Upper lobe of left lung (tissue), 4 donors: ENCODE data around the gene RPL37A.

Experiments used
- POLR2A ChIP-seq, 4 donors: fragments of 450-650 bp; IDR thresholded peaks; one replicate each; pipeline ENCODE4 v1.5.1; 2016 to 2017; ENCODE audit warnings: antibody characterized with exemption in 4 of 4, mild to moderate bottlenecking in 2 of 4
- POLR2AphosphoS5 ChIP-seq, 2 donors: sonication (generic); formaldehyde crosslinking; IDR thresholded peaks; one replicate each; pipeline ENCODE4 v1.5.1; 2017; ENCODE audit warnings: antibody characterized with exemption in 2 of 2
- TF ChIP-seq, protein P1 (sequence below), 6 experiments: fragments of 450-650 bp in 4 of 6; fragments of 200-600 bp in 2 of 6; sonication (generic) in 2 of 6; IDR thresholded peaks; one replicate each; pipeline ENCODE4 v1.5.1; 2016 to 2019; ENCODE audit warnings: antibody characterized with exemption in 6 of 6

DNA sequence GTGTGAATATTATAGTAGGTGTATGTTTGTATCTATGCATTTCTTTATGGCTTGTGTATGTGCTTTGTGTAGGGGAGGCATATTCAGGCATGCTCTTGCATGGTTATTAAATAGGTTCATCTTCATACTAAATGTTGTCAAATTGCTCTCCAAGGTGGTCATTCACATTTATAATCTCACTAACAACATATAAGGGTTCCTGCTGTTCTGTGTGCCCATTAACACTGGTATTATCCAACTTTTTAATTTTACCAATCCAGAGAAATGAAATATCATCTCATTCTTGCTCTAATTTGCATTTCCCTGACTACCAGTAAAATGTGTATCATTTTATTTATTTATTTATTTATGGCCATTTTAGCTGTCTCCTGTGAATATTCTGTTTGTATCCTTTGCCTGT, 29.0 kb upstream of the RPL37A start:
- TF ChIP-seq, protein P1, sequence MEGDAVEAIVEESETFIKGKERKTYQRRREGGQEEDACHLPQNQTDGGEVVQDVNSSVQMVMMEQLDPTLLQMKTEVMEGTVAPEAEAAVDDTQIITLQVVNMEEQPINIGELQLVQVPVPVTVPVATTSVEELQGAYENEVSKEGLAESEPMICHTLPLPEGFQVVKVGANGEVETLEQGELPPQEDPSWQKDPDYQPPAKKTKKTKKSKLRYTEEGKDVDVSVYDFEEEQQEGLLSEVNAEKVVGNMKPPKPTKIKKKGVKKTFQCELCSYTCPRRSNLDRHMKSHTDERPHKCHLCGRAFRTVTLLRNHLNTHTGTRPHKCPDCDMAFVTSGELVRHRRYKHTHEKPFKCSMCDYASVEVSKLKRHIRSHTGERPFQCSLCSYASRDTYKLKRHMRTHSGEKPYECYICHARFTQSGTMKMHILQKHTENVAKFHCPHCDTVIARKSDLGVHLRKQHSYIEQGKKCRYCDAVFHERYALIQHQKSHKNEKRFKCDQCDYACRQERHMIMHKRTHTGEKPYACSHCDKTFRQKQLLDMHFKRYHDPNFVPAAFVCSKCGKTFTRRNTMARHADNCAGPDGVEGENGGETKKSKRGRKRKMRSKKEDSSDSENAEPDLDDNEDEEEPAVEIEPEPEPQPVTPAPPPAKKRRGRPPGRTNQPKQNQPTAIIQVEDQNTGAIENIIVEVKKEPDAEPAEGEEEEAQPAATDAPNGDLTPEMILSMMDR (IDR thresholded peaks at IDR 0.05) = no peak
- TF ChIP-seq POLR2AphosphoS5 (IDR thresholded peaks at IDR 0.05) (no peak), POLR2A (IDR thresholded peaks at IDR 0.05) (no peak)
